ENCODE results near the gene CABLES2.

CABLES2 gene

GRCh38 chr20:62345681-62346370 is 61.3 kb downstream of the CABLES2 start:
- no peak for DNase-seq

GRCh38 chr20:62344782-62345181 is 62.3 kb downstream of the CABLES2 start:
- DNase-seq: no peak

GRCh38 chr20:62344092-62344491 is 63.0 kb downstream of the CABLES2 start:
- no peak for DNase-seq

GRCh38 chr20:62342910-62343309 is 64.2 kb downstream of the CABLES2 start:
- DNase-seq: no peak

GRCh38 chr20:62339647-62340062 is 67.4 kb downstream of the CABLES2 start:
- DNase-seq: no peak

Data from cortex of kidney (tissue), 1 donor.